Measurements from ENCODE around the gene DGKE.

The DGKE gene

DNA sequence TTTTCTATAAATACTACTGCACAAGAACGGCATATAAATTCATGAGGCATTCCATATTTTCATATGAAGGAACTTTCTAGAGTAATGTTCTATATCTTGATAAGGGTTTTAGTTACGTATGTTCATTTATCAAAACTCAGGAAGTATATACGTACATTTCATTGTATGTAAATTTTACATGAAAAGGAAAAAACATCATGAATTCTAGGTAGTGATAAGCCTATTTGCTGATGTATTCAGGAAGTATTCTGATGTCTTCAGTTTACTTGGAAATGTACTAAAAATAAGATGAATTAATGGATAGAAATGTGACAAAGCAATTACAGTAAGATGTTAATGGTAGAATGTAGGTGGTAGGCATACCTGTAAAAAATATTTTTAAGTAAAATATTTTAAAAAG is 4.7 kb downstream of the DGKE start:
- no peak overlapping the region for H3K4me3 ChIP-seq (ENCODE audit: low read depth, low read length)
- no peak for DNase-seq (ENCODE audit: low read depth)
- TF ChIP-seq, protein P1, sequence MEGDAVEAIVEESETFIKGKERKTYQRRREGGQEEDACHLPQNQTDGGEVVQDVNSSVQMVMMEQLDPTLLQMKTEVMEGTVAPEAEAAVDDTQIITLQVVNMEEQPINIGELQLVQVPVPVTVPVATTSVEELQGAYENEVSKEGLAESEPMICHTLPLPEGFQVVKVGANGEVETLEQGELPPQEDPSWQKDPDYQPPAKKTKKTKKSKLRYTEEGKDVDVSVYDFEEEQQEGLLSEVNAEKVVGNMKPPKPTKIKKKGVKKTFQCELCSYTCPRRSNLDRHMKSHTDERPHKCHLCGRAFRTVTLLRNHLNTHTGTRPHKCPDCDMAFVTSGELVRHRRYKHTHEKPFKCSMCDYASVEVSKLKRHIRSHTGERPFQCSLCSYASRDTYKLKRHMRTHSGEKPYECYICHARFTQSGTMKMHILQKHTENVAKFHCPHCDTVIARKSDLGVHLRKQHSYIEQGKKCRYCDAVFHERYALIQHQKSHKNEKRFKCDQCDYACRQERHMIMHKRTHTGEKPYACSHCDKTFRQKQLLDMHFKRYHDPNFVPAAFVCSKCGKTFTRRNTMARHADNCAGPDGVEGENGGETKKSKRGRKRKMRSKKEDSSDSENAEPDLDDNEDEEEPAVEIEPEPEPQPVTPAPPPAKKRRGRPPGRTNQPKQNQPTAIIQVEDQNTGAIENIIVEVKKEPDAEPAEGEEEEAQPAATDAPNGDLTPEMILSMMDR (conservative IDR thresholded peaks at IDR 0.05; ENCODE audit: low read depth, low read length) = no peak

DNA sequence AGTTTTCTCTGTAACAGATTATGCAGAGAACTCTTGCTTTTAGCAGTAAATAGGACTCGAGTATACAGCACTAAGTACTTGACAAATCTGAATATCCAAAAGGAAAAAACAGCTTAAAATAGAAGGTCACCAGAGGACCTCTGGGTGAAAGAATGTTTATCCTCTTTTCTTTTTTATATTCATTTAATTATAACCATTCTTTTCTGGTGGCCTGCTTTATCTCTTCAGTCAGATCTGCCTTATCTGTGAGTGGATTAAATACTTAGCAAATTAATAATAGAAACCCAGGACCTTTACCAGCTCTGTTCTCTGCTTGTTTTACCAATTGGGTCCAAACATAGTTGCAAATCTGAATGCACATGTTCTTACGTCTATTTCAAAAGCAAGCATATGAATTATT is 8.6 kb downstream of the DGKE start:
- no peak for DNase-seq (ENCODE audit: low read depth)
- TF ChIP-seq, protein P1 (conservative IDR thresholded peaks at IDR 0.05; ENCODE audit: low read depth, low read length) = no peak
- H3K4me3 ChIP-seq (ENCODE audit: low read depth, low read length) = no peak overlapping the region

DNA sequence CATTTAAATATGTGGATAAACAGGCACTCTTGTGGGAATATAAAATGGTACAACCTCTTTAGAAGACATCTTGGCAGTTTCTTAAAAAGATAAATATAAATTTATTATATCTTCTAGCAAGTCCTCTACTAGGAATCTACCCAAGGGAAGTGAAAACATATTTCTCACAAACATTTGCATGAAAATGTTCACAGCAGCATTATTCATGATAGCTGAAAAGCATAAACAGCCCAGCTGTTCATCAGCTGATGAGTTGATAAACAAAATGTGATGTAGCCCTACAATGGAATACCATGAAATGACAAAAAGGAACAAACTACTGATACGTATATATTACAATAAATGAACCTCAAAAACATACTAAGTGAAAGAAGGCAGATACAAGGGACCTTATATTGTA is 12.0 kb downstream of the DGKE start:
- TF ChIP-seq, protein P1 (conservative IDR thresholded peaks at IDR 0.05; ENCODE audit: low read depth, low read length) = no peak
- no peak overlapping the region for H3K4me3 ChIP-seq (ENCODE audit: low read depth, low read length)
- DNase-seq (ENCODE audit: low read depth) = no peak

DNA sequence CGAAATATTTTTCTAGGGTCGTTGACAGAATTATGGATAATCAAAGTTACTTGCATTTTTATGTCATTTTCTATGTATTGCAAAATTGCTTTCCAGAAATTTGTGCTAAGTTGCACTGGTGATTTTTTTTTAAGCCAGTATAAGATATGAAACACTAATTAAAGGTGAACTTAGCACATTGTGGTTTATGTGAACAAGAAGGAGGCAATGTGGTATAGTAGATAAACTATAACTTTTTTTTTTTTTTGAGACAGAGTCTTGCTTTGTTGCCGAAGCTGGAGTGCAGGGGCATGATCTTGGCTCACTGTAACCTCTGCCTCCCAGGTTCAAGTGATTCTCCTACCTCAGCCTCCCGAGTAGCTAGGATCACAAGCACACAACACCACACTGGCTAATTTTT is 13.2 kb downstream of the DGKE start:
- no peak for DNase-seq (ENCODE audit: low read depth)
- TF ChIP-seq, protein P1 (conservative IDR thresholded peaks at IDR 0.05; ENCODE audit: low read depth, low read length) = no peak
- no peak overlapping the region for H3K4me3 ChIP-seq (ENCODE audit: low read depth, low read length)

DNA sequence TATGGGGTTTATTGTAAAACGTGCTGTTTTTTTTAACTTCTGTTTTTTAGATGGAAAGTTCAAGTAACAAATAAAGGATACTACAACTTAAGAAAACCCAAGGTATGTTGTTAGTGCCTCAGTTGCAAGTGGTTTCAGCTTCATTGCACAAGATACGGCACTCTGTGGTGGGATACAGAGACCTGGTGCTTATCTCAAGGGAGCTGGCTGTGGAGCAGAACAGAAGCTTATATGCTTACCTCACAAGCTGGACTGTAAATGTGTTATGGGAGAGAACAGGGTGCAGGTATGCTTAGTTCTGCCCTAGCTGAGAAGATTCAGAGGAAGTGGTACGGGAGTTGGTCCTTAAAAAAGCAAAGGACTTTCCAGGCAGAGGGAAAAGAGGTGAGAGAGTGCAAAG is 15.2 kb downstream of the DGKE start:
- TF ChIP-seq, protein P1 (conservative IDR thresholded peaks at IDR 0.05; ENCODE audit: low read depth, low read length) = no peak
- H3K4me3 ChIP-seq (ENCODE audit: low read depth, low read length) = no peak overlapping the region
- DNase-seq (ENCODE audit: low read depth) = no peak

DNA sequence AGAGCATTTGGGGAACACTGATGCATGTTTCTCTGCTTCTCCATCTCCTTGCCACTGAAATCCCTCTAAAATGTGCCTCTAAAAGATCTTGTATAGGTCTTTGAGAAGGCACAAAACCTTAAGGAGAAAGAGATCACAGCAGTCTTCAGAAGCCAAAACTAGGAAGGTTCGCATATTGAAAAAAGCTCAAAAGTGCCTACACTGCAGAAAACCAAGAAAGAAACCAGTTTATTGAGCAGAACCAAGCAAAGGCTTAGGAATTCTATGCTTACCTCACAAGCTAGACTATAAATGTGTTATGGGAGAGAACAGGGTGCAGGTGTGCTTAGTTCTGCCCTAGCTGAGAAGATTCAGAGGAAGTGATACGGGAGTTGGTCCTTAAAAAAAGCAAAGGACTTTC is 16.6 kb downstream of the DGKE start:
- H3K4me3 ChIP-seq (ENCODE audit: low read depth, low read length) = no peak overlapping the region
- no peak for DNase-seq (ENCODE audit: low read depth)
- TF ChIP-seq, protein P1 (conservative IDR thresholded peaks at IDR 0.05; ENCODE audit: low read depth, low read length) = no peak

DNA sequence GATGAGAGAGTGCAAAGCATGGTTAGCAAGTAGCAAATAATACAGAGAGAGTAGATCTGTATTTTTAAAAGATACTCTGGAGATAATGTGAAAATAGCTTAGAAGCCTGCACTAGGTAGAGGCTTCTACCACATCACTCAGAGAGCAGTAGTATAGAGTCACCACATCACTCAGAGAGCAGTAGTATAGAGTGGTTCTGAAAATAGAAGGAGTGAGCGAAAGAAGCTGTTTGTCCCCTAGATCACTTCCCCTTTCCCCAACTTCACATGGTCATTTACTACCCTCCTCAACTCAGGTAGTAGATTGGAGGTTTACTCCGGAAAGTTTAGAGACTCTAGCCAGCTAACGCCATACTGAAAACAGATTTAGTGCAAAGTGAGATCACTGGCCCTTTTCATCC is 17.1 kb downstream of the DGKE start:
- no peak overlapping the region for H3K4me3 ChIP-seq (ENCODE audit: low read depth, low read length)
- no peak for DNase-seq (ENCODE audit: low read depth)
- TF ChIP-seq, protein P1 (conservative IDR thresholded peaks at IDR 0.05; ENCODE audit: low read depth, low read length) = no peak
